ENCODE data around the gene GRIK4.
A peak's percentile ranks its signal among the peaks of the same experiment; 100 is the strongest.

The GRIK4 gene

GRCh38 chr11:120539667-120540369 lies 28.3 kb downstream of the GRIK4 start:
- no peak overlapping the region for H3K9ac ChIP-seq (ENCODE audit: low read depth, low read length)
- 94% methylated on average over 9 of the region's 9 CpGs for WGBS
- H3K4me3 ChIP-seq (ENCODE audit: low read length): no peak overlapping the region
- no peaks in the 10 kb centered on the region for H3K36me3 ChIP-seq (ENCODE audit: insufficient read depth, low read length)
- no peaks in the 10 kb centered on the region for H3K4me1 ChIP-seq (ENCODE audit: insufficient read depth, low read length)
- no peaks in the 10 kb centered on the region for H3K9me3 ChIP-seq (ENCODE audit: insufficient read depth, low read depth, low read length)
- H3K27me3 ChIP-seq (ENCODE audit: insufficient read depth, low read length): no peaks in the 10 kb centered on the region
- H3K27ac ChIP-seq (ENCODE audit: low read depth, low read length): no peak overlapping the region

- Histone ChIP-seq H3K27ac (ENCODE audit: low read depth, low read length) (no peak overlapping the region), H3K4me1 (ENCODE audit: insufficient read depth, low read length) (no peaks in the 10 kb centered on the region), H3K36me3 (ENCODE audit: insufficient read depth, low read length) (no peaks in the 10 kb centered on the region), H3K9ac (ENCODE audit: low read depth, low read length) (0 out of 2 replicates have a peak overlapping the region, but pooled peaks have one; percentile 18), H3K4me3 (ENCODE audit: low read length) (no peak overlapping the region), H3K9me3 (ENCODE audit: insufficient read depth, low read depth, low read length) (no peaks in the 10 kb centered on the region), H3K27me3 (ENCODE audit: insufficient read depth, low read length) (no peaks in the 10 kb centered on the region)
- 70% methylated on average over 8 of the region's 8 CpGs for WGBS
Measured at GRCh38 chr11:120540744-120541465, 29.4 kb downstream of the GRIK4 start.

- H3K36me3 ChIP-seq (ENCODE audit: insufficient read depth, low read length): no peaks in the 10 kb centered on the region
- no peak overlapping the region for H3K27ac ChIP-seq (ENCODE audit: low read depth, low read length)
- H3K4me3 ChIP-seq (ENCODE audit: low read length): no peak overlapping the region
- no peak overlapping the region for H3K9ac ChIP-seq (ENCODE audit: low read depth, low read length)
- H3K9me3 ChIP-seq (ENCODE audit: insufficient read depth, low read depth, low read length): no peaks in the 10 kb centered on the region
- 86% methylated on average over 6 of the region's 6 CpGs for WGBS
- H3K4me1 ChIP-seq (ENCODE audit: insufficient read depth, low read length): 0 out of 2 replicates have a peak, but pooled peaks cover 8% of the 10 kb centered on the region
- H3K27me3 ChIP-seq (ENCODE audit: insufficient read depth, low read length): no peaks in the 10 kb centered on the region
Measured at GRCh38 chr11:120543521-120544215, 32.1 kb downstream of the GRIK4 start.

- Histone ChIP-seq H3K4me1 (ENCODE audit: insufficient read depth, low read length) (peaks cover 18% of the 10 kb centered on the region), H3K27me3 (ENCODE audit: insufficient read depth, low read length) (no peaks in the 10 kb centered on the region), H3K9me3 (ENCODE audit: insufficient read depth, low read depth, low read length) (no peaks in the 10 kb centered on the region), H3K4me3 (ENCODE audit: low read length) (no peak overlapping the region), H3K36me3 (ENCODE audit: insufficient read depth, low read length) (no peaks in the 10 kb centered on the region), H3K27ac (ENCODE audit: low read depth, low read length) (no peak overlapping the region), H3K9ac (ENCODE audit: low read depth, low read length) (no peak overlapping the region)
- 94% methylated on average over 7 of the region's 7 CpGs for WGBS
Measured at GRCh38 chr11:120545813-120546212, 34.3 kb downstream of the GRIK4 start.

DNA sequence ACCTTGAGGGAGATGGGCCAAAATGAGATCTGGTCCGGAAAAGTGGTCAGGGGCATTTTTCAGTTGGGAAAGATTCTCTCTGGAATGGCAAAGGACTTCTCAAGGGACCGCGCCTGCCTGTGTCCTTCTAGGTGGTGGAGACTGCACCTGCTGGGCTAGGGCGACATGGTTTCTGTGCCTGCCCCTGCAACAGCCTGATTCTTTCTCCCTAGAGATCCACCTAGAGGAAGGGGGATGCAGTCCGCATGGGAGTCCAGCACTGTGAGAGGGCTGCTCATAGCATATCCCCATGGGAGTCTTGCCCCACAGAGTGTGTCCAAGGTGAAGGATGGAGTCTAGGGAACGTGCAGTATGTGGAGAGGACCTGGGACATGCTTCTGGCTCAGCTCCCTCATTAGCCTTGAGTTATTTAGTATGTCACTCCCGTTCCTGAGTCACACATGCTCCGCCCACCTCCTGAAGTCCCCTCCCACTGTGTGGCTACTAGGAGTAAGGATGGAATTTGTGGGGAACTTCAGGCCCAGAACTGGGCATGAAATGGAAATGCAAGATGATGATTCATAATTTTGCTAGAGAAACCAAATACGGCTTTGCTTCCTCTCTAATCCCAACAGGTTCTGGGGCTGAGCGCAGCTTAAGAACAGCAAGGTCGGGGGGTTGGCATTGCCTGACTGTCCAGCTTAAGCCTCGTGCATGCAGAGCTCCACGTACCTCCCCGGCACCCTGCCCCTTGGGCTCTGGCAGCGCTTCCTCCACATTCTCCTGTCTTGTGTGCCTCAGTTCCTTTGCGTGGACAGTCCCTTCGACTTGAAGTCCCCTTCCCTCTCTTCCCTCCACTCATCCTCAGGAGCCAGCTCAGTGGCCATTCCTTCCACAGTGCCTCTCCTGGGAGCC lies 35.0 kb downstream of the GRIK4 start:
- Histone ChIP-seq H3K27me3 (ENCODE audit: insufficient read depth, low read length) (no peaks in the 10 kb centered on the region), H3K4me1 (ENCODE audit: insufficient read depth, low read length) (peaks cover 18% of the 10 kb centered on the region), H3K36me3 (ENCODE audit: insufficient read depth, low read length) (no peaks in the 10 kb centered on the region), H3K9ac (ENCODE audit: low read depth, low read length) (no peak overlapping the region), H3K27ac (ENCODE audit: low read depth, low read length) (no peak overlapping the region), H3K4me3 (ENCODE audit: low read length) (no peak overlapping the region), H3K9me3 (ENCODE audit: insufficient read depth, low read depth, low read length) (no peaks in the 10 kb centered on the region)
- WGBS: 80% methylated on average over 17 of the region's 17 CpGs

- H3K4me1 ChIP-seq (ENCODE audit: insufficient read depth, low read length): peaks cover 18% of the 10 kb centered on the region
- no peaks in the 10 kb centered on the region for H3K9me3 ChIP-seq (ENCODE audit: insufficient read depth, low read depth, low read length)
- H3K27me3 ChIP-seq (ENCODE audit: insufficient read depth, low read length): no peaks in the 10 kb centered on the region
- no peak overlapping the region for H3K27ac ChIP-seq (ENCODE audit: low read depth, low read length)
- H3K4me3 ChIP-seq (ENCODE audit: low read length): no peak overlapping the region
- H3K9ac ChIP-seq (ENCODE audit: low read depth, low read length): no peak overlapping the region
- 96% methylated on average over 10 of the region's 10 CpGs for WGBS
- H3K36me3 ChIP-seq (ENCODE audit: insufficient read depth, low read length): no peaks in the 10 kb centered on the region
Measured at GRCh38 chr11:120547316-120547715, 35.8 kb downstream of the GRIK4 start.

DNA sequence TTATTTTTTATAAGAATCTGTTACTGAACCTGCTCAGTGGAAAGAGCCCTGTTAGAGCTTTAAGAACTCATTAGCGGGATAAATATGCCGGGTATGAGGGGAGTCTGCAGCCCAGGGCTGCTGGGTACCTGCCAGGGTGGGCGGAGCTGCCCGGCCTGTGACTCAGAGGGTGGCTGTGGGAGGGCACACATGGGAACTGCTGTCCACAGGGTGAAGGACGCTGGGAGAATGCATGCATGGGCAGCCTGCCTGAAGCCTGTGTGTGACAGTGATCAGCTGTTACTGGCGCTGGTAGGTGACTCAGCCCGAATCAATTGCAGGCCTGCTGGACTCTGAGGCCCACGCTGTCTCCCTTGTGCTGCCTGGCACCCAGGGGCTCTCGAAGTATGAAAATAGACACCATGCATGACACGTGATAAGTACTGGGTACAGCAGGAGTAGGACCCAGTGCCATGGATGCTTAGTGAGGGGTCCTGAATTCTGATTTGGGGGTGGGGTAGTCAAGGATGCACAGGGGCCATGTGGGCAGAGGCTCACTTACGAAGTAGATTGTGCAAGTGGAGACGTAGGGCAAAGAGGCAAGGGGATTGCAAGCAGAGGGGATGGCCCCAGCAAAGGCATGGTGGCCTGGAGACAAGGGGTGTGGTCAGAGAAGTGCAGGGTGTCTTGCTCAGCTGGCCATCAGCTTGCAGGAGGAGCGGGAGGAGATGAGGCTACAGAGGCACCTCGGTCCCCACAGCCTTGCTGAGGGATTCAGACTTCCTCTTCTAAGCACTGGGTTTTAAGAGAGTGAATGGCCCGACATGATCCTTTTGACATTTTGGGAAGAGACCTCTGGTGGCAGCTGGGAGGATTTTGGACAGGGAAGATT lies 36.5 kb downstream of the GRIK4 start:
- H3K27me3 ChIP-seq (ENCODE audit: insufficient read depth, low read length): no peaks in the 10 kb centered on the region
- no peaks in the 10 kb centered on the region for H3K36me3 ChIP-seq (ENCODE audit: insufficient read depth, low read length)
- peaks cover 18% of the 10 kb centered on the region for H3K4me1 ChIP-seq (ENCODE audit: insufficient read depth, low read length)
- no peaks in the 10 kb centered on the region for H3K9me3 ChIP-seq (ENCODE audit: insufficient read depth, low read depth, low read length)
- no peak overlapping the region for H3K4me3 ChIP-seq (ENCODE audit: low read length)
- H3K9ac ChIP-seq (ENCODE audit: low read depth, low read length): no peak overlapping the region
- WGBS: 71% methylated on average over 15 of the region's 15 CpGs
- H3K27ac ChIP-seq (ENCODE audit: low read depth, low read length): no peak overlapping the region

GRCh38 chr11:120548682-120549209 lies 37.2 kb downstream of the GRIK4 start:
- 77% methylated on average over 6 of the region's 6 CpGs for WGBS
- Histone ChIP-seq H3K9me3 (ENCODE audit: insufficient read depth, low read depth, low read length) (no peaks in the 10 kb centered on the region), H3K4me1 (ENCODE audit: insufficient read depth, low read length) (peaks cover 18% of the 10 kb centered on the region), H3K27me3 (ENCODE audit: insufficient read depth, low read length) (no peaks in the 10 kb centered on the region), H3K27ac (ENCODE audit: low read depth, low read length) (no peak overlapping the region), H3K9ac (ENCODE audit: low read depth, low read length) (no peak overlapping the region), H3K36me3 (ENCODE audit: insufficient read depth, low read length) (no peaks in the 10 kb centered on the region), H3K4me3 (ENCODE audit: low read length) (no peak overlapping the region)

DNA sequence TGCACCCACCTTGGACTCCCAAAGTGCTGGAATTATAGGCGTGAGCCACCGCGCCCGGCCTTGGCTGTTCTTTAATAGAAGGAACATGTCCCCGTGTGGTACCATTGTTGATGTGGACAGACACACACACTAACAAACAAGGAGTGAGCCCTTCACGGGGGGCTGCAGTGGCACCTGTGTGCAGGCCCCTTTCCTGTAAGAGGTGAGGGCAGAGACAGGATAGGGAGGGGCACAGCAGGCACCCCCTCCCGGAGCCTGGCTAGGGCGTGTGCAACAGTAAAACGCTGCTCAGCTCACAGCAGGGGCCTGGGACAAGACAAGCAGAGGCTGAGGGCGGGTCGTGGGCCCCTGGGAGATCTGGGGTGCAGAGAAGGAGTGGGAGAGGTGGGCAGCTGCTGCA lies 37.8 kb downstream of the GRIK4 start:
- Histone ChIP-seq H3K36me3 (ENCODE audit: insufficient read depth, low read length) (no peaks in the 10 kb centered on the region), H3K4me3 (ENCODE audit: low read length) (no peak overlapping the region), H3K27ac (ENCODE audit: low read depth, low read length) (no peak overlapping the region), H3K27me3 (ENCODE audit: insufficient read depth, low read length) (no peaks in the 10 kb centered on the region), H3K9ac (ENCODE audit: low read depth, low read length) (no peak overlapping the region), H3K9me3 (ENCODE audit: insufficient read depth, low read depth, low read length) (no peaks in the 10 kb centered on the region), H3K4me1 (ENCODE audit: insufficient read depth, low read length) (peaks cover 18% of the 10 kb centered on the region)
- WGBS: 74% methylated on average over 11 of the region's 11 CpGs

DNA sequence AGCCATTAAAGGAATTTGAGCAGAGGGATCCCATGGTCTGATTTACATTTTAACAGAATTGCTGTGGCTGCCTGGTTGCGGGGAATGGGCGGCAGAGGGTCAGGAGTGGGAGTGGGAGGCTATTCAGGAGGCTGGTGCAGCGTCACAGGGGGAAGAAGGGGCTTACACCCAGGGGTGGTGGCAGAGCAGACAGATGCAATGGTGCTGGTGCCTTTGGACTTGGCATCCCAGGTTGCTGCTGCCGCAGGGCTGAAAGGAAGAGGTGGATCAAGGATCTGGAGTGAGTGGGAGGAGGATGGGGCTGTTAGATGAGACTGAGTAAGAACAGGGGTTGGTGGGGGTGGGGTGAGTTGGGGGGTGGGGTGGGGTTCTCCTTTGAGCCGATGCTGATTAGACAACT lies 38.5 kb downstream of the GRIK4 start:
- H3K4me3 ChIP-seq (ENCODE audit: low read length): no peak overlapping the region
- no peaks in the 10 kb centered on the region for H3K27me3 ChIP-seq (ENCODE audit: insufficient read depth, low read length)
- no peak overlapping the region for H3K9ac ChIP-seq (ENCODE audit: low read depth, low read length)
- H3K36me3 ChIP-seq (ENCODE audit: insufficient read depth, low read length): no peaks in the 10 kb centered on the region
- WGBS: 78% methylated on average over 5 of the region's 5 CpGs
- H3K9me3 ChIP-seq (ENCODE audit: insufficient read depth, low read depth, low read length): no peaks in the 10 kb centered on the region
- peaks cover 22% of the 10 kb centered on the region for H3K4me1 ChIP-seq (ENCODE audit: insufficient read depth, low read length)
- H3K27ac ChIP-seq (ENCODE audit: low read depth, low read length): no peak overlapping the region

Measured in HUES64 (cell line).